A549 (cell line): ENCODE data around the gene GPRIN2. TPM values are rescaled to one million over a fixed set of nuclear protein-coding genes. Genes with fewer than 3 reads are reported as not detected.

Source experiments
- ATAC-seq, 2 experiments: fragments of 200-7000 bp in 1 of 2; fragments of >200 bp in 1 of 2; cut with Nextera tagmentation in 1 of 2; cut with Tn5 transposase in 1 of 2; 3 replicates each; pipeline versions ENCODE4 v1.8.0 to v1.9.1; 2018 to 2020; ENCODE audit warnings: mild to moderate bottlenecking in 1 of 2, moderate library complexity in 1 of 2
- CTCF ChIA-PET: fragments of 300-600 bp; sonication (Branson Sonifier 250); formaldehyde crosslinking; extraction: SDS; loops from one replicate; lab custom pipeline; 2021; ENCODE audit warnings: antibody characterized with exemption, inconsistent platforms; lab: Yijun Ruan, JAX
- POLR2A ChIA-PET: fragments of 350-600 bp; formaldehyde crosslinking; extraction: SDS; loops from one replicate; lab custom pipeline; 2021; ENCODE audit warnings: antibody characterized with exemption, inconsistent platforms; lab: Yijun Ruan, JAX
- DNase-seq, 2 experiments: peaks; one replicate each; pipeline versions ENCODE4 v3.0.0 to v3.0.0-alpha.2; 2011 to 2016; ENCODE audit warnings: low read depth in 1 of 2, low spot score in 1 of 2
- FAIRE-seq: peaks from 2 replicates; lab custom pipeline; 2011; peaks lifted over from hg19 to GRCh38; lab: Jason Lieb, UNC
- H3K27ac ChIP-seq, 2 experiments: fragments of >200 bp; sonication (Bioruptor Twin); formaldehyde crosslinking; 3 replicates each; pipeline ENCODE4 v1.5.1; 2016 to 2017
- H3K4me1 ChIP-seq: fragments of >200 bp; sonication (Bioruptor Twin); formaldehyde crosslinking; 3 replicates; pipeline ENCODE4 v1.6.1; 2016
- H3K4me2 ChIP-seq: fragments of >200 bp; sonication (Bioruptor Twin); formaldehyde crosslinking; 3 replicates; pipeline ENCODE4 v1.6.1; 2016
- H3K4me3 ChIP-seq: fragments of >200 bp; sonication (Bioruptor Twin); formaldehyde crosslinking; 3 replicates; pipeline ENCODE4 v1.5.1; 2016
- H3K9me3 ChIP-seq: fragments of >200 bp; sonication (Bioruptor Twin); formaldehyde crosslinking; 3 replicates; pipeline ENCODE4 v1.6.1; 2016
- ATOH8 ChIP-seq: fragments of 250-450 bp; sonication (Bioruptor Pico); IDR thresholded peaks from 2 replicates; pipeline ENCODE4 v1.5.0; 2020; ENCODE audit warnings: low read depth, mild to moderate bottlenecking, moderate library complexity
- CBX2 ChIP-seq: fragments of 200-600 bp; sonication (generic); IDR thresholded peaks from 2 replicates; pipeline ENCODE4 v1.6.1; 2016; ENCODE audit warnings: low read depth, mild to moderate bottlenecking, borderline replicate concordance
- CBX8 ChIP-seq: fragments of 200-600 bp; sonication (generic); IDR thresholded peaks from 2 replicates; pipeline ENCODE4 v1.6.1; 2016
- CHD2 ChIP-seq: fragments of 150-350 bp; IDR thresholded peaks from 2 replicates; pipeline ENCODE4 v1.6.1; 2014; ENCODE audit warnings: low read length; ENCODE audit not compliant: partially characterized antibody
- CTCF ChIP-seq: fragments of >200 bp; sonication (Bioruptor Twin); formaldehyde crosslinking; IDR thresholded peaks from 3 replicates; pipeline ENCODE4 v1.5.1; 2016
- EHF ChIP-seq: fragments of 250-450 bp; sonication (Bioruptor Pico); IDR thresholded peaks from 2 replicates; pipeline ENCODE4 v1.5.0; 2020; ENCODE audit warnings: mild to moderate bottlenecking
- FOSB ChIP-seq: fragments of 250-450 bp; sonication (Bioruptor Pico); IDR thresholded peaks from 2 replicates; pipeline ENCODE4 v1.5.0; 2020; ENCODE audit warnings: mild to moderate bottlenecking, moderate library complexity
- FOSL2 ChIP-seq, 2 experiments: fragments of 450-650 bp in 1 of 2; fragments of >200 bp in 1 of 2; sonication (Bioruptor Twin) in 1 of 2; formaldehyde crosslinking; IDR thresholded peaks; 2 replicates each; pipeline versions ENCODE4 v1.5.0 to v1.6.1; 2016 to 2020; ENCODE audit warnings: mild to moderate bottlenecking in 1 of 2, moderate library complexity in 1 of 2
- FOXS1 ChIP-seq: fragments of 250-450 bp; sonication (Bioruptor Pico); IDR thresholded peaks from 2 replicates; pipeline ENCODE4 v1.5.0; 2020; ENCODE audit warnings: mild to moderate bottlenecking, moderate library complexity
- GATA3 ChIP-seq: IDR thresholded peaks from 2 replicates; pipeline ENCODE4 v1.6.1; 2012; ENCODE audit warnings: borderline replicate concordance
- HES2 ChIP-seq: fragments of >200 bp; sonication (Bioruptor Twin); formaldehyde crosslinking; IDR thresholded peaks from 2 replicates; pipeline ENCODE4 v1.6.1; 2016
- HMGXB4 ChIP-seq: fragments of 250-450 bp; sonication (Bioruptor Pico); IDR thresholded peaks from 2 replicates; pipeline ENCODE4 v1.5.0; 2021; ENCODE audit warnings: mild to moderate bottlenecking, moderate library complexity, borderline replicate concordance
- HOXA7 ChIP-seq: fragments of 250-450 bp; sonication (Bioruptor Pico); IDR thresholded peaks from 2 replicates; pipeline ENCODE4 v1.5.0; 2020; ENCODE audit warnings: mild to moderate bottlenecking, moderate library complexity
- HOXB5 ChIP-seq: fragments of 250-450 bp; sonication (Bioruptor Pico); IDR thresholded peaks from 2 replicates; pipeline ENCODE4 v1.5.0; 2020; ENCODE audit warnings: mild to moderate bottlenecking, moderate library complexity
- JUNB ChIP-seq: fragments of >200 bp; sonication (Bioruptor Twin); formaldehyde crosslinking; IDR thresholded peaks from 2 replicates; pipeline ENCODE4 v1.6.1; 2016
- MAZ ChIP-seq: fragments of 150-350 bp; IDR thresholded peaks from 2 replicates; pipeline ENCODE4 v1.6.1; 2014; ENCODE audit warnings: antibody characterized with exemption, low read depth, low read length, borderline replicate concordance
- NPAS2 ChIP-seq: fragments of 250-450 bp; sonication (Bioruptor Pico); IDR thresholded peaks from 2 replicates; pipeline ENCODE4 v1.8.0; 2022; ENCODE audit warnings: mild to moderate bottlenecking, moderate library complexity, borderline replicate concordance
- NR3C1 ChIP-seq: fragments of >200 bp; sonication (Bioruptor Twin); formaldehyde crosslinking; IDR thresholded peaks from 3 replicates; pipeline ENCODE4 v1.6.1; 2017
- PBX3 ChIP-seq: IDR thresholded peaks from 2 replicates; pipeline ENCODE4 v1.6.1; 2012
- PHF8 ChIP-seq: fragments of 200-600 bp; sonication (generic); IDR thresholded peaks from 2 replicates; pipeline ENCODE4 v1.6.1; 2016; ENCODE audit warnings: low read depth, mild to moderate bottlenecking, antibody characterized with exemption, moderate library complexity, borderline replicate concordance
- POLR2A ChIP-seq: IDR thresholded peaks from 2 replicates; pipeline ENCODE4 v1.6.1; 2012; ENCODE audit warnings: mild to moderate bottlenecking, low read length
- POLR2AphosphoS2 ChIP-seq: conservative IDR thresholded peaks from 2 replicates; pipeline ENCODE4 v1.6.1; 2012; ENCODE audit warnings: low read length, improper control_type of control experiment, inconsistent platforms
- RAD21 ChIP-seq, 2 experiments: fragments of >200 bp in 1 of 2; sonication (Bioruptor Twin) in 1 of 2; formaldehyde crosslinking in 1 of 2; IDR thresholded peaks in 1 of 2; conservative IDR thresholded peaks in 1 of 2; 2 replicates in 1 of 2; 3 replicates in 1 of 2; pipeline ENCODE4 v1.6.1; 2012 to 2018; ENCODE audit warnings: inconsistent platforms in 1 of 2
- SMC3 ChIP-seq: fragments of >200 bp; sonication (Bioruptor Twin); formaldehyde crosslinking; IDR thresholded peaks from 3 replicates; pipeline ENCODE4 v1.6.1; 2018; ENCODE audit warnings: inconsistent platforms
- TFCP2L1 ChIP-seq: fragments of 250-450 bp; sonication (Bioruptor Pico); IDR thresholded peaks from 2 replicates; pipeline ENCODE4 v1.5.0; 2021; ENCODE audit warnings: mild to moderate bottlenecking
- TP53 ChIP-seq: fragments of 250-450 bp; sonication (Bioruptor Pico); IDR thresholded peaks from 2 replicates; pipeline ENCODE4 v1.5.0; 2021; ENCODE audit warnings: mild to moderate bottlenecking, moderate library complexity
- USF2 ChIP-seq: fragments of 450-650 bp; IDR thresholded peaks from 2 replicates; pipeline ENCODE4 v1.6.1; 2014; ENCODE audit warnings: antibody characterized with exemption
- ZC3H11A ChIP-seq: fragments of 450-650 bp; IDR thresholded peaks from 2 replicates; pipeline ENCODE4 v1.6.1; 2014; ENCODE audit warnings: antibody characterized with exemption, mild to moderate bottlenecking
- ZFP36 ChIP-seq: fragments of 450-650 bp; IDR thresholded peaks from 2 replicates; pipeline ENCODE4 v1.6.1; 2014; ENCODE audit warnings: borderline replicate concordance; ENCODE audit not compliant: partially characterized antibody
- ZNF302 ChIP-seq: fragments of 250-450 bp; sonication (Bioruptor Pico); IDR thresholded peaks from 2 replicates; pipeline ENCODE4 v1.9.0; 2021; ENCODE audit warnings: inconsistent platforms, mild to moderate bottlenecking, moderate library complexity
- WGBS: methylation state at CpG from one replicate; pipeline ENCODE4 v1.1.6; 2017; ENCODE audit errors: missing lambda C conversion rate; 5-methylcytosine and 5-hydroxymethylcytosine counted together
- polyA plus RNA-seq, 4 experiments: library from polyadenylated mRNA; depleted of rRNA in 3 of 4; stranded (reverse); fragments of >200 nt; fragmentation: RNase III in 1 of 4; extraction: RNeasy Plus Mini Kit Qiagen cat#74134 plus additional on column Dnase treatment in 1 of 4; gene quantifications; 2 replicates in 3 of 4; 3 replicates in 1 of 4; pipeline ENCODE4 v1.2.3, GENCODE V29; 2011 to 2017

The GPRIN2 gene
- polyA plus RNA-seq, 2 of the 4 experiments (the other 2 are of a cell fraction): 8.8 to 29.9 TPM

GRCh38 chr10:46527241-46527811 is 29.1 kb downstream of the GPRIN2 start:
- no peak for FAIRE-seq
- no peak for DNase-seq
- Histone ChIP-seq H3K9me3 (no peaks in the 10 kb centered on the region), H3K4me2 (peak overlapping the region; percentile 74), H3K4me1 (peaks cover 81% of the 10 kb centered on the region), H3K27ac (peak overlapping the region; percentile 92 to 95), H3K4me3 (no peak overlapping the region)
- ChIA-PET CTCF (interaction anchor here (1.0 to 2.5 kb wide), 7 partner anchors 13 to 1249 kb away, joined by 3 to 25 read pairs (median 3); no protein-coding TSS in a partner anchor), POLR2A (interaction anchor here (1.1 to 2.0 kb wide), 2 partner anchors 13 to 19 kb away, joined by 4 to 14 read pairs; no protein-coding TSS in a partner anchor)
- 83% methylated on average over 12 of the region's 12 CpGs for WGBS
- TF ChIP-seq TFCP2L1 (CRISPR knock-in tag) (peak; percentile 80; the same call in 1 of the 2 replicates), POLR2AphosphoS2 (no peak), FOSB (CRISPR knock-in tag) (peak; percentile 33; the same call in 1 of the 2 replicates), NPAS2 (CRISPR knock-in tag) (no peak), GATA3 (no peak), ZFP36 (no peak), HES2 (no peak), TP53 (CRISPR knock-in tag) (peak; percentile 89), ZNF302 (no peak), ATOH8 (CRISPR knock-in tag) (peak; percentile 75; the same call in 1 of the 2 replicates), MAZ (no peak), HOXB5 (CRISPR knock-in tag) (peak; percentile 13; the same call in 1 of the 2 replicates), FOXS1 (no peak), HOXA7 (peak; percentile 81), POLR2A (no peak), EHF (CRISPR knock-in tag) (peak; percentile 12; the same call in 1 of the 2 replicates), ZC3H11A (no peak), CBX2 (no peak), RAD21 (conservative IDR thresholded peaks at IDR 0.05 in 1 of 2, IDR thresholded peaks at IDR 0.05 in 1 of 2) (no peak), CBX8 (no peak), HMGXB4 (peak; percentile 66; the same call in 1 of the 2 replicates), CHD2 (no peak)
- ATAC-seq: no peak

- peak; percentile 83 to 95 for DNase-seq
- Histone ChIP-seq H3K9me3 (no peaks in the 10 kb centered on the region), H3K4me2 (peak overlapping the region; percentile 74), H3K4me1 (peaks cover 81% of the 10 kb centered on the region), H3K27ac (peak overlapping the region; percentile 92 to 95), H3K4me3 (no peak overlapping the region)
- POLR2A ChIA-PET: interaction anchor here (2.0 kb wide), 1 partner anchor 13 kb away, joined by 14 read pairs; no protein-coding TSS in a partner anchor
- WGBS: 10% methylated on average over 7 of the region's 7 CpGs
- ATAC-seq: no peak
- CTCF ChIA-PET: interaction anchor here (1.1 to 2.5 kb wide), 4 partner anchors 13 to 39 kb away, joined by 3 to 25 read pairs (median 4); no protein-coding TSS in a partner anchor
- no peak for FAIRE-seq
- no peak for TF ChIP-seq NPAS2 (CRISPR knock-in tag)
- no peak for TF ChIP-seq SMC3
- no peak for TF ChIP-seq PHF8
- TF ChIP-seq CTCF: no peak; the same call in 2 of the 3 replicates
- no peak for TF ChIP-seq ZFP36
- TF ChIP-seq HES2: no peak
- TF ChIP-seq ZNF302: no peak; the same call in 1 of the 2 replicates
- no peak for TF ChIP-seq CBX8
- peak in 1 of 2 experiments; percentile 40; a peak in 1 of 5 replicates for TF ChIP-seq RAD21 (conservative IDR thresholded peaks at IDR 0.05 in 1 of 2, IDR thresholded peaks at IDR 0.05 in 1 of 2)
- TF ChIP-seq NR3C1: no peak
- TF ChIP-seq JUNB: no peak
- peak; percentile 71 for TF ChIP-seq FOXS1
- TF ChIP-seq PBX3: no peak
- TF ChIP-seq USF2: no peak
- no peak for TF ChIP-seq FOSL2 (IDR thresholded peaks at IDR 0.05)
- peak; percentile 51 for TF ChIP-seq FOSL2 (CRISPR knock-in tag; IDR thresholded peaks at IDR 0.05)
Observed at GRCh38 chr10:46526682-46527038, 29.8 kb downstream of the GPRIN2 start.
